ENCODE results near the gene SHROOM3. TPM values are rescaled to one million over a fixed set of nuclear protein-coding genes. Genes with fewer than 3 reads are reported as not detected.

The SHROOM3 gene
- total RNA-seq, 1 donor from 2014 or later, result 16.2 TPM

- no peak overlapping the region for H3K27ac ChIP-seq (replicated peaks)
- H3K4me3 ChIP-seq, result no peak overlapping the region
- H3K27me3 ChIP-seq (ENCODE audit: low read depth), result peaks cover 1% of the 10 kb centered on the region
- H3K36me3 ChIP-seq, result no peaks in the 10 kb centered on the region
- H3K4me1 ChIP-seq, result peaks cover 11% of the 10 kb centered on the region
- intact Hi-C loops (cut with micrococcal nuclease), result no loop called here
- H3K9me3 ChIP-seq (replicated peaks), result no peaks in the 10 kb centered on the region
- no peak for TF ChIP-seq CTCF (IDR thresholded peaks at IDR 0.05; ENCODE audit: borderline replicate concordance)
- DNase-seq, result no peak
Measured at GRCh38 chr4:76426272-76426671, 8.8 kb upstream of the SHROOM3 start.

- Histone ChIP-seq H3K27ac (replicated peaks) (no peak overlapping the region), H3K4me1 (peaks cover 7% of the 10 kb centered on the region), H3K36me3 (no peaks in the 10 kb centered on the region), H3K4me3 (no peak overlapping the region), H3K9me3 (replicated peaks) (no peaks in the 10 kb centered on the region), H3K27me3 (ENCODE audit: low read depth) (peaks cover 5% of the 10 kb centered on the region)
- no peak for TF ChIP-seq CTCF (IDR thresholded peaks at IDR 0.05; ENCODE audit: borderline replicate concordance)
- DNase-seq, result no peak
- intact Hi-C loops (cut with micrococcal nuclease), result loop anchor here (5.0 kb wide), 1 partner anchor 78 kb away; no protein-coding TSS in a partner anchor
Measured at GRCh38 chr4:76429636-76430035, 5.4 kb upstream of the SHROOM3 start.

GRCh38 chr4:76430519-76431388 is 4.3 kb upstream of the SHROOM3 start:
- intact Hi-C loops (cut with micrococcal nuclease), result loop anchor here (5.0 kb wide), 1 partner anchor 77 kb away; no protein-coding TSS in a partner anchor
- no peak overlapping the region for H3K4me3 ChIP-seq
- H3K27ac ChIP-seq (replicated peaks), result no peak overlapping the region
- no peaks in the 10 kb centered on the region for H3K9me3 ChIP-seq (replicated peaks)
- DNase-seq, result no peak
- H3K36me3 ChIP-seq, result no peaks in the 10 kb centered on the region
- H3K4me1 ChIP-seq, result peaks cover 12% of the 10 kb centered on the region
- peak; percentile 72 for TF ChIP-seq CTCF (IDR thresholded peaks at IDR 0.05; ENCODE audit: borderline replicate concordance)
- H3K27me3 ChIP-seq (ENCODE audit: low read depth), result peaks cover 17% of the 10 kb centered on the region

GRCh38 chr4:76435528-76436319 is 695 bp downstream of the SHROOM3 start:
- no peak for DNase-seq
- no peaks in the 10 kb centered on the region for H3K36me3 ChIP-seq
- H3K27me3 ChIP-seq (ENCODE audit: low read depth), result peaks cover 41% of the 10 kb centered on the region
- H3K4me3 ChIP-seq, result peak overlapping the region; percentile 49
- H3K4me1 ChIP-seq, result peaks cover 12% of the 10 kb centered on the region
- TF ChIP-seq CTCF (IDR thresholded peaks at IDR 0.05; ENCODE audit: borderline replicate concordance), result no peak
- H3K9me3 ChIP-seq (replicated peaks), result no peaks in the 10 kb centered on the region
- intact Hi-C loops (cut with micrococcal nuclease), result no loop called here
- peak overlapping the region; percentile 28 for H3K27ac ChIP-seq (replicated peaks)

GRCh38 chr4:76439491-76439890 is 4.5 kb downstream of the SHROOM3 start:
- H3K4me3 ChIP-seq, result no peak overlapping the region
- H3K36me3 ChIP-seq, result no peaks in the 10 kb centered on the region
- DNase-seq, result no peak
- H3K4me1 ChIP-seq, result peaks cover 12% of the 10 kb centered on the region
- H3K27me3 ChIP-seq (ENCODE audit: low read depth), result peaks cover 45% of the 10 kb centered on the region
- H3K27ac ChIP-seq (replicated peaks), result no peak overlapping the region
- TF ChIP-seq CTCF (IDR thresholded peaks at IDR 0.05; ENCODE audit: borderline replicate concordance), result no peak
- no peaks in the 10 kb centered on the region for H3K9me3 ChIP-seq (replicated peaks)
- intact Hi-C loops (cut with micrococcal nuclease), result no loop called here
